ENCODE results near the gene ZNF594. TPM values are rescaled to one million over a fixed set of nuclear protein-coding genes. Genes with fewer than 3 reads are reported as not detected.
A peak's percentile ranks its signal among the peaks of the same experiment; 100 is the strongest.

ZNF594 gene
- total and polyA plus RNA-seq, 2 of the 13 experiments (the other 11 are each of a cell fraction or from before 2014, with no cell fraction given), result 2.9 to 9.6 TPM

DNA sequence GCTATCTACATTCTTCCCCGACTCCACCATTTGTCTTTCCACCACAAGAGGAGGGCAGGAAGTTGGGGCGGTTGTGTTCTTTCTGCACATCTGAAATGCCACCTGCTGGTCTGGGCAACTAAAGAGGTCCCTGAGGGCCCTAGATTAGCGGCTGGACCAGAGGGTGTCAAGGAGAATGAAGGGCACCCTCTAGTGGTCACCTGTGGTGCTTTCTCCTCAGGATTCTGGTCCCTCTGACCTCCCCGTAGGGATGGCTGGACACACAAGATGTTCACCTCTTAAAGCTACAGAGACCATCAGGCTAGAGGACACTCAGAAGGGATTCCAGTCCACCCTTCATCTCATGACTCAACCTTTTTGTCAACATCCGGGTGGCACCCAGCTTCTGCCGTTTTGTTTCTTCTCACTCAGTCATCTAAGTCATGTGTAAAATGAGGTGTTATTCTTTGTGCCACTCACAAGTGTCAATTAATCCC, 45.9 kb upstream of the ZNF594 start (continued):
- TF ChIP-seq, protein P1, sequence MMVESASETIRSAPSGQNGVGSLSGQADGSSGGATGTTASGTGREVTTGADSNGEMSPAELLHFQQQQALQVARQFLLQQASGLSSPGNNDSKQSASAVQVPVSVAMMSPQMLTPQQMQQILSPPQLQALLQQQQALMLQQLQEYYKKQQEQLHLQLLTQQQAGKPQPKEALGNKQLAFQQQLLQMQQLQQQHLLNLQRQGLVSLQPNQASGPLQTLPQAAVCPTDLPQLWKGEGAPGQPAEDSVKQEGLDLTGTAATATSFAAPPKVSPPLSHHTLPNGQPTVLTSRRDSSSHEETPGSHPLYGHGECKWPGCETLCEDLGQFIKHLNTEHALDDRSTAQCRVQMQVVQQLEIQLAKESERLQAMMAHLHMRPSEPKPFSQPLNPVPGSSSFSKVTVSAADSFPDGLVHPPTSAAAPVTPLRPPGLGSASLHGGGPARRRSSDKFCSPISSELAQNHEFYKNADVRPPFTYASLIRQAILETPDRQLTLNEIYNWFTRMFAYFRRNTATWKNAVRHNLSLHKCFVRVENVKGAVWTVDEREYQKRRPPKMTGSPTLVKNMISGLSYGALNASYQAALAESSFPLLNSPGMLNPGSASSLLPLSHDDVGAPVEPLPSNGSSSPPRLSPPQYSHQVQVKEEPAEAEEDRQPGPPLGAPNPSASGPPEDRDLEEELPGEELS (CRISPR knock-in tag; IDR thresholded peaks at IDR 0.05), result 0 out of 2 replicates have a peak, but pooled peaks have one; percentile 25
- no peak for TF ChIP-seq MXD4 (CRISPR knock-in tag; IDR thresholded peaks at IDR 0.05)
- TF ChIP-seq, protein P2, sequence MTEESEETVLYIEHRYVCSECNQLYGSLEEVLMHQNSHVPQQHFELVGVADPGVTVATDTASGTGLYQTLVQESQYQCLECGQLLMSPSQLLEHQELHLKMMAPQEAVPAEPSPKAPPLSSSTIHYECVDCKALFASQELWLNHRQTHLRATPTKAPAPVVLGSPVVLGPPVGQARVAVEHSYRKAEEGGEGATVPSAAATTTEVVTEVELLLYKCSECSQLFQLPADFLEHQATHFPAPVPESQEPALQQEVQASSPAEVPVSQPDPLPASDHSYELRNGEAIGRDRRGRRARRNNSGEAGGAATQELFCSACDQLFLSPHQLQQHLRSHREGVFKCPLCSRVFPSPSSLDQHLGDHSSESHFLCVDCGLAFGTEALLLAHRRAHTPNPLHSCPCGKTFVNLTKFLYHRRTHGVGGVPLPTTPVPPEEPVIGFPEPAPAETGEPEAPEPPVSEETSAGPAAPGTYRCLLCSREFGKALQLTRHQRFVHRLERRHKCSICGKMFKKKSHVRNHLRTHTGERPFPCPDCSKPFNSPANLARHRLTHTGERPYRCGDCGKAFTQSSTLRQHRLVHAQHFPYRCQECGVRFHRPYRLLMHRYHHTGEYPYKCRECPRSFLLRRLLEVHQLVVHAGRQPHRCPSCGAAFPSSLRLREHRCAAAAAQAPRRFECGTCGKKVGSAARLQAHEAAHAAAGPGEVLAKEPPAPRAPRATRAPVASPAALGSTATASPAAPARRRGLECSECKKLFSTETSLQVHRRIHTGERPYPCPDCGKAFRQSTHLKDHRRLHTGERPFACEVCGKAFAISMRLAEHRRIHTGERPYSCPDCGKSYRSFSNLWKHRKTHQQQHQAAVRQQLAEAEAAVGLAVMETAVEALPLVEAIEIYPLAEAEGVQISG (CRISPR knock-in tag; IDR thresholded peaks at IDR 0.05), result peak; percentile 65
- no peak for TF ChIP-seq NR2C2 (CRISPR knock-in tag; IDR thresholded peaks at IDR 0.05; ENCODE audit: borderline replicate concordance)
- no peak for TF ChIP-seq ZBTB42 (CRISPR knock-in tag; IDR thresholded peaks at IDR 0.05)
- no peak for TF ChIP-seq ZNF562 (CRISPR knock-in tag; IDR thresholded peaks at IDR 0.05; ENCODE audit: borderline replicate concordance)
- TF ChIP-seq MED13 (CRISPR knock-in tag; IDR thresholded peaks at IDR 0.05), result no peak
- no peak for TF ChIP-seq JUND (CRISPR knock-in tag; IDR thresholded peaks at IDR 0.05)
- TF ChIP-seq, protein P3, sequence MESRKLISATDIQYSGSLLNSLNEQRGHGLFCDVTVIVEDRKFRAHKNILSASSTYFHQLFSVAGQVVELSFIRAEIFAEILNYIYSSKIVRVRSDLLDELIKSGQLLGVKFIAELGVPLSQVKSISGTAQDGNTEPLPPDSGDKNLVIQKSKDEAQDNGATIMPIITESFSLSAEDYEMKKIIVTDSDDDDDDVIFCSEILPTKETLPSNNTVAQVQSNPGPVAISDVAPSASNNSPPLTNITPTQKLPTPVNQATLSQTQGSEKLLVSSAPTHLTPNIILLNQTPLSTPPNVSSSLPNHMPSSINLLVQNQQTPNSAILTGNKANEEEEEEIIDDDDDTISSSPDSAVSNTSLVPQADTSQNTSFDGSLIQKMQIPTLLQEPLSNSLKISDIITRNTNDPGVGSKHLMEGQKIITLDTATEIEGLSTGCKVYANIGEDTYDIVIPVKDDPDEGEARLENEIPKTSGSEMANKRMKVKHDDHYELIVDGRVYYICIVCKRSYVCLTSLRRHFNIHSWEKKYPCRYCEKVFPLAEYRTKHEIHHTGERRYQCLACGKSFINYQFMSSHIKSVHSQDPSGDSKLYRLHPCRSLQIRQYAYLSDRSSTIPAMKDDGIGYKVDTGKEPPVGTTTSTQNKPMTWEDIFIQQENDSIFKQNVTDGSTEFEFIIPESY (CRISPR knock-in tag; IDR thresholded peaks at IDR 0.05), result no peak
- TF ChIP-seq, protein P4, sequence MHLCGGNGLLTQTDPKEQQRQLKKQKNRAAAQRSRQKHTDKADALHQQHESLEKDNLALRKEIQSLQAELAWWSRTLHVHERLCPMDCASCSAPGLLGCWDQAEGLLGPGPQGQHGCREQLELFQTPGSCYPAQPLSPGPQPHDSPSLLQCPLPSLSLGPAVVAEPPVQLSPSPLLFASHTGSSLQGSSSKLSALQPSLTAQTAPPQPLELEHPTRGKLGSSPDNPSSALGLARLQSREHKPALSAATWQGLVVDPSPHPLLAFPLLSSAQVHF (CRISPR knock-in tag; IDR thresholded peaks at IDR 0.05), result no peak
- no peak for TF ChIP-seq FOSL1 (CRISPR knock-in tag; IDR thresholded peaks at IDR 0.05; ENCODE audit: borderline replicate concordance)
- no peak for TF ChIP-seq KAT8 (CRISPR knock-in tag; IDR thresholded peaks at IDR 0.05)
- TF ChIP-seq, protein P5, sequence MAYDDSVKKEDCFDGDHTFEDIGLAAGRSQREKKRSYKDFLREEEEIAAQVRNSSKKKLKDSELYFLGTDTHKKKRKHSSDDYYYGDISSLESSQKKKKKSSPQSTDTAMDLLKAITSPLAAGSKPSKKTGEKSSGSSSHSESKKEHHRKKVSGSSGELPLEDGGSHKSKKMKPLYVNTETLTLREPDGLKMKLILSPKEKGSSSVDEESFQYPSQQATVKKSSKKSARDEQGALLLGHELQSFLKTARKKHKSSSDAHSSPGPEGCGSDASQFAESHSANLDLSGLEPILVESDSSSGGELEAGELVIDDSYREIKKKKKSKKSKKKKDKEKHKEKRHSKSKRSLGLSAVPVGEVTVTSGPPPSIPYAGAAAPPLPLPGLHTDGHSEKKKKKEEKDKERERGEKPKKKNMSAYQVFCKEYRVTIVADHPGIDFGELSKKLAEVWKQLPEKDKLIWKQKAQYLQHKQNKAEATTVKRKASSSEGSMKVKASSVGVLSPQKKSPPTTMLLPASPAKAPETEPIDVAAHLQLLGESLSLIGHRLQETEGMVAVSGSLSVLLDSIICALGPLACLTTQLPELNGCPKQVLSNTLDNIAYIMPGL (CRISPR knock-in tag; IDR thresholded peaks at IDR 0.05; ENCODE audit: borderline replicate concordance in 1 of 2, low read depth in 1 of 2), result peak; percentile 54 to 69; a peak in 3 of 4 replicates
- TF ChIP-seq MTA1 (CRISPR knock-in tag; IDR thresholded peaks at IDR 0.05; ENCODE audit: borderline replicate concordance), result no peak
- TF ChIP-seq HNRNPH1 (optimal IDR thresholded peaks at IDR 0.05; ENCODE audit: low read depth, low read length), result no peak
- TF ChIP-seq, protein P6, sequence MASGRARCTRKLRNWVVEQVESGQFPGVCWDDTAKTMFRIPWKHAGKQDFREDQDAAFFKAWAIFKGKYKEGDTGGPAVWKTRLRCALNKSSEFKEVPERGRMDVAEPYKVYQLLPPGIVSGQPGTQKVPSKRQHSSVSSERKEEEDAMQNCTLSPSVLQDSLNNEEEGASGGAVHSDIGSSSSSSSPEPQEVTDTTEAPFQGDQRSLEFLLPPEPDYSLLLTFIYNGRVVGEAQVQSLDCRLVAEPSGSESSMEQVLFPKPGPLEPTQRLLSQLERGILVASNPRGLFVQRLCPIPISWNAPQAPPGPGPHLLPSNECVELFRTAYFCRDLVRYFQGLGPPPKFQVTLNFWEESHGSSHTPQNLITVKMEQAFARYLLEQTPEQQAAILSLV (CRISPR knock-in tag; IDR thresholded peaks at IDR 0.05; ENCODE audit: borderline replicate concordance), result no peak
